HG03460 (cell line): Measurements from ENCODE around the gene GPR183.
A peak's percentile ranks its signal among the peaks of the same experiment; 100 is the strongest.

Source experiments
- ATAC-seq: cut with Tn5 transposase; IDR thresholded peaks from one replicate; pipeline ENCODE4 v1.9.1; 2021; ENCODE audit not compliant: unreplicated experiment

The GPR183 gene

GRCh38 chr13:99339736-99340397 is 32.7 kb upstream of the GPR183 start:
- no peak for ATAC-seq

- ATAC-seq, result no peak
These were observed 32.1 kb upstream of the GPR183 start for GRCh38 chr13:99339230-99339721.

GRCh38 chr13:99335603-99336002 is 28.4 kb upstream of the GPR183 start:
- ATAC-seq, result peak; percentile 81

- no peak for ATAC-seq
These were observed 27.9 kb upstream of the GPR183 start for GRCh38 chr13:99335087-99335486.

- ATAC-seq, result no peak
These were observed 27.0 kb upstream of the GPR183 start for GRCh38 chr13:99334221-99334620.

GRCh38 chr13:99332456-99332855 is 25.3 kb upstream of the GPR183 start:
- ATAC-seq, result no peak

- ATAC-seq, result peak; percentile 80
These were observed 24.7 kb upstream of the GPR183 start for GRCh38 chr13:99331881-99332293.

- ATAC-seq, result no peak
These were observed 23.7 kb upstream of the GPR183 start for GRCh38 chr13:99330942-99331341.

- no peak for ATAC-seq
These were observed 22.3 kb upstream of the GPR183 start for GRCh38 chr13:99329477-99329876.

GRCh38 chr13:99327761-99328160 is 20.6 kb upstream of the GPR183 start:
- ATAC-seq, result no peak

GRCh38 chr13:99327126-99327525 is 19.9 kb upstream of the GPR183 start:
- ATAC-seq, result no peak

- ATAC-seq, result no peak
These were observed 18.8 kb upstream of the GPR183 start for GRCh38 chr13:99326012-99326411.

GRCh38 chr13:99323488-99323887 is 16.3 kb upstream of the GPR183 start:
- no peak for ATAC-seq

- peak; percentile 89 for ATAC-seq
These were observed 15.3 kb upstream of the GPR183 start for GRCh38 chr13:99322297-99323103.

GRCh38 chr13:99321709-99322108 is 14.5 kb upstream of the GPR183 start:
- no peak for ATAC-seq

- no peak for ATAC-seq
These were observed 13.7 kb upstream of the GPR183 start for GRCh38 chr13:99320693-99321481.

GRCh38 chr13:99316657-99317256 is 9.6 kb upstream of the GPR183 start:
- ATAC-seq, result no peak

GRCh38 chr13:99316224-99316623 is 9.0 kb upstream of the GPR183 start:
- ATAC-seq, result no peak

- no peak for ATAC-seq
These were observed 8.0 kb upstream of the GPR183 start for GRCh38 chr13:99315186-99315585.

GRCh38 chr13:99314640-99315176 is 7.5 kb upstream of the GPR183 start:
- ATAC-seq, result no peak

- ATAC-seq, result no peak
These were observed 6.7 kb upstream of the GPR183 start for GRCh38 chr13:99313941-99314340.
